ENCODE measurements around the gene CENPA. TPM values are rescaled to one million over a fixed set of nuclear protein-coding genes. Genes with fewer than 3 reads are reported as not detected.

CENPA gene
- total RNA-seq, 1 experiment from 2014 or later = 42.8 TPM

GRCh38 chr2:26767894-26768487, 17.9 kb upstream of the CENPA start:
- Histone ChIP-seq H3K9me3 (replicated peaks) (no peaks in the 10 kb centered on the region), H3K27me3 (replicated peaks) (no peaks in the 10 kb centered on the region), H3K36me3 (peaks cover 77% of the 10 kb centered on the region), H3K4me3 (no peak overlapping the region), H3K27ac (no peak overlapping the region), H3K4me1 (replicated peaks) (peaks cover 32% of the 10 kb centered on the region)
- no peak for DNase-seq (ENCODE audit: low read depth in 1 of 2, low spot score in 2 of 2)

DNA sequence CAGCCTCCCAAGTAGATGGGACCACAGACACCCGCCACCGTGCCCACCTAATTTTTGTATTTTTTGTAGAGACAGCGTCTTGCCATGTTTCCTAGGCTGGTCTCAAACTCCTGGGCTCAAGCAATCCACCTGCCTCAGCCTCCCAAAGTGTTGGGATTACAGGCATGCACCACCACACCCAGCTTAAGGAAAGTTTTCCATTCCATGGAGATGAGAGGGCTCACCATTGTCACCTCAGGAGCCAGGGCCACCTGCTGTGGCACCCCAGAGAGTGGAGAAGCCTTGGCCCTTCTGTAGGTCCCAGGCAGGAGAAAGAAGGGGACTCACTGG, 17.1 kb upstream of the CENPA start:
- H3K27me3 ChIP-seq (replicated peaks) = no peaks in the 10 kb centered on the region
- no peak overlapping the region for H3K27ac ChIP-seq
- DNase-seq (ENCODE audit: low read depth in 1 of 2, low spot score in 2 of 2) = no peak
- H3K4me3 ChIP-seq = no peak overlapping the region
- H3K36me3 ChIP-seq = peaks cover 79% of the 10 kb centered on the region
- peaks cover 26% of the 10 kb centered on the region for H3K4me1 ChIP-seq (replicated peaks)
- H3K9me3 ChIP-seq (replicated peaks) = no peaks in the 10 kb centered on the region

GRCh38 chr2:26769089-26769761, 16.6 kb upstream of the CENPA start:
- DNase-seq (ENCODE audit: low read depth in 1 of 2, low spot score in 2 of 2) = peak; percentile 31 to 61
- Histone ChIP-seq H3K4me1 (replicated peaks) (peaks cover 24% of the 10 kb centered on the region), H3K9me3 (replicated peaks) (no peaks in the 10 kb centered on the region), H3K27me3 (replicated peaks) (no peaks in the 10 kb centered on the region), H3K27ac (0 out of 2 replicates have a peak overlapping the region, but pooled peaks have one; percentile 9), H3K36me3 (peaks cover 81% of the 10 kb centered on the region), H3K4me3 (no peak overlapping the region)

GRCh38 chr2:26770986-26771586, 14.8 kb upstream of the CENPA start:
- H3K4me1 ChIP-seq (replicated peaks) = peaks cover 12% of the 10 kb centered on the region
- no peak overlapping the region for H3K4me3 ChIP-seq
- H3K9me3 ChIP-seq (replicated peaks) = no peaks in the 10 kb centered on the region
- no peak overlapping the region for H3K27ac ChIP-seq
- H3K27me3 ChIP-seq (replicated peaks) = no peaks in the 10 kb centered on the region
- H3K36me3 ChIP-seq = peaks cover 81% of the 10 kb centered on the region
- DNase-seq (ENCODE audit: low read depth in 1 of 2, low spot score in 2 of 2) = no peak

DNA sequence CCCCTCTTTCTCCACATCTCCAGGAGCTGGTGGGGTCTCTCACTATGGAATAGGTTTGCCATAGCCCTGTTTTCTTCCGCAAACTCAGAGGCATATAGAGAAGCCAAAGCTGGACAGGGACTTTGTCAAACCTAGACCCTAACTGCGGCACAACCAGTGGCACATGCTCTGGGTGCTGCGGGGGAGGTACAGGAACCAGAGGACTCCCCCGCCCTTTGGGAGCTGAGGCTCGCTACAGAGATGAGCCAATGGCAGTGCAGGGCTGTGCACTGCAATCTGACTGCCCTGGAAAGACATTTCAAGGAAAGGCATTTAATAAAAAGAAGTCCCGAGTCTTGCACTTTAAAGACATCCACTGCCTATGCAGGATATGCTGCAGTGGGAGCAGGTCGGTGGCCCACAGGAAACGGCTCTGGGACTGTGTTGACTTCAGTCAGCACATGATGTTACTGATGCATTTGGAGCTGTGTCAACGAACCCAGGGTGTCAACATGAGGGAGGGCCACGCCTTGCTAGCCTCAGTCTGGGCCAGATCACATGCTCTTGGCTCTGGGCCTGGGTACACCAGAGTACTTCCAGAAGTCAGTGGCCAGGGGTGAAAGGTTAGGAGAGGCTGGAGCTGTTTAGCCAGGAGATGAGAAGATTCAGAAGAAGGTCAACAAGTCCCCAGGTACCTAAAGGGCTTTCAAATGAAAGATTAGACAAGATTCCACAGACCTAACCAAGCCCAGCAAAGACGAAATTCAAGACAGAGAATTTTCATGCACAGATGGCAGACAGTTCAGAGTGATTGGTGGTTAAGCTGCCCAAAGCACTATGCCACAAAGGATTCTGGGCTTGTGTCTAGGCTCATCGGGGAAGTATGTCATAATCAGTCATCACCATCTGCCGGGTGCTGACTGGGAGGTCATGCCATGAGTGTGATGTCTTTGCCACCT, 13.5 kb upstream of the CENPA start:
- peaks cover 12% of the 10 kb centered on the region for H3K4me1 ChIP-seq (replicated peaks)
- H3K36me3 ChIP-seq = peaks cover 84% of the 10 kb centered on the region
- DNase-seq (ENCODE audit: low read depth in 1 of 2, low spot score in 2 of 2) = no peak
- H3K27me3 ChIP-seq (replicated peaks) = no peaks in the 10 kb centered on the region
- no peak overlapping the region for H3K27ac ChIP-seq
- H3K4me3 ChIP-seq = no peak overlapping the region
- H3K9me3 ChIP-seq (replicated peaks) = no peaks in the 10 kb centered on the region

DNA sequence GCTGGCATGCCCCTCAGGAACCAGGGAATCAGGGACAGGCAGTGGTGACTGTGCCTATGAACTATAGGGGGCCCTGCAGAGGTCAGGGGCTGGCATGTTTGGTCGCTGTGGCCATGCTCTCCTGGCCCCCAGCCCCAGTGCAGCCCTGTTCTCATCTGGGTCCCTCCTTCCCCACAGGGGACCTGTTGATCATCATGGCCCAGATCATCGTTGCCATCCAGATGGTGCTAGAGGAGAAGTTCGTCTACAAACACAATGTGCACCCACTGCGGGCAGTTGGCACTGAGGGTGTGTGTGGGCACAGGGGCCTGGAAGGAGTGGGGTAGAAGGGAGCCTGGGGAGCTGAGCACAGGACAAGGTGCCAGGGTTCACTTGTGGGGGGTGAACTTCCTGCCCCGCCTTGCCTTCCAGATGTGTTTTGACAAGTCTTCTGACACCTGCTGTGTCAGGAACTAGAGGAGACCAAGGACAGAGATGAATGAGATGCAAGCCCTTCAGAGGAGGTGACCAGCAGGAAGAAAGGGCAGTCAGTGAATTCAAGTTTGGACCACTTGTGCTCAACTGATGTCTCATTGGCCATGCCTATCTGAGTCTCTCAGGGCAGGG, 9.6 kb upstream of the CENPA start:
- no peak overlapping the region for H3K4me3 ChIP-seq
- no peaks in the 10 kb centered on the region for H3K27me3 ChIP-seq (replicated peaks)
- peaks cover 90% of the 10 kb centered on the region for H3K36me3 ChIP-seq
- no peaks in the 10 kb centered on the region for H3K9me3 ChIP-seq (replicated peaks)
- peaks cover 1% of the 10 kb centered on the region; the same call in 1 of the 2 replicates for H3K4me1 ChIP-seq (replicated peaks)
- DNase-seq (ENCODE audit: low read depth in 1 of 2, low spot score in 2 of 2) = no peak
- no peak overlapping the region for H3K27ac ChIP-seq

DNA sequence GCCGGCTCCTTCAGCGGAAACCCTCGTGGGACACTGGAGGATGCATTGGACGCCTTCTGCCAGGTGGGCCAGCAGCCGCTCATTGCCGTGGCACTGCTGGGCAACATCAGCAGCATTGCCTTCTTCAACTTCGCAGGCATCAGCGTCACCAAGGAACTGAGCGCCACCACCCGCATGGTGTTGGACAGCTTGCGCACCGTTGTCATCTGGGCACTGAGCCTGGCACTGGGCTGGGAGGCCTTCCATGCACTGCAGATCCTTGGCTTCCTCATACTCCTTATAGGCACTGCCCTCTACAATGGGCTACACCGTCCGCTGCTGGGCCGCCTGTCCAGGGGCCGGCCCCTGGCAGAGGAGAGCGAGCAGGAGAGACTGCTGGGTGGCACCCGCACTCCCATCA, 7.8 kb upstream of the CENPA start:
- H3K4me1 ChIP-seq (replicated peaks) = no peaks in the 10 kb centered on the region
- no peaks in the 10 kb centered on the region for H3K27me3 ChIP-seq (replicated peaks)
- no peak overlapping the region for H3K27ac ChIP-seq
- no peaks in the 10 kb centered on the region for H3K9me3 ChIP-seq (replicated peaks)
- H3K36me3 ChIP-seq = peaks cover 80% of the 10 kb centered on the region
- DNase-seq (ENCODE audit: low read depth in 1 of 2, low spot score in 2 of 2) = no peak
- H3K4me3 ChIP-seq = no peak overlapping the region

GRCh38 chr2:26778507-26778906, 7.3 kb upstream of the CENPA start:
- no peak for DNase-seq (ENCODE audit: low read depth in 1 of 2, low spot score in 2 of 2)

DNA sequence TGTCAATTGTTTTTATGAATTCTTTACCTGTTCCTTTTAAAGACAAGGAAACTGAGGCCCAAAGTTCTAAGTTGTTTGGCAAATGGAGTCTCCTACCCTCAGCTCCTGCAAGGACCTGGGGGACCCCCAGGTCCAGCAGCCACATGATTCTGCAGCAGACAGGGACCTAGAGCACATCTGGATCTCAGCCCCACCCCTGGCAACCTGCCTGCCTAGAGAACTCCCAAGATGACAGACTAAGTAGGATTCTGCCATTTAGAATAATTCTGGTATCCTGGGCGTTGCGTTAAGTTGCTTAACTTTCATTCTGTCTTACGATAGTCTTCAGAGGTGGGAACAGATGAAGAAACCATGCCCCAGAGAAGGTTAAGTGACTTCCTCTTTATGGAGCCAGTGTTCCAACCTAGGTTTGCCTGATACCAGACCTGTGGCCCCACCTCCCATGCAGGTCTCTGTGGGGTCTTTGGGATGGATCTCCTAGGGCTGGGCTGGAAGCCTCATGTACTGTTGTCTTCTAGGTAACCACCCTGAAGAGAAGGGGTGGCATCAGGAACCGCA, 5.6 kb upstream of the CENPA start:
- H3K4me3 ChIP-seq = no peak overlapping the region
- DNase-seq (ENCODE audit: low read depth in 1 of 2, low spot score in 2 of 2) = no peak
- no peaks in the 10 kb centered on the region for H3K27me3 ChIP-seq (replicated peaks)
- H3K4me1 ChIP-seq (replicated peaks) = peaks cover 5% of the 10 kb centered on the region; the same call in 1 of the 2 replicates
- no peak overlapping the region for H3K27ac ChIP-seq
- no peaks in the 10 kb centered on the region for H3K9me3 ChIP-seq (replicated peaks)
- peaks cover 65% of the 10 kb centered on the region for H3K36me3 ChIP-seq

More at GRCh38 chr2:26778507-26778906, 7.3 kb upstream of the CENPA start:
- Histone ChIP-seq H3K27me3 (replicated peaks) (no peaks in the 10 kb centered on the region), H3K36me3 (peaks cover 80% of the 10 kb centered on the region), H3K9me3 (replicated peaks) (no peaks in the 10 kb centered on the region), H3K4me3 (no peak overlapping the region), H3K4me1 (replicated peaks) (no peaks in the 10 kb centered on the region), H3K27ac (no peak overlapping the region)

- peaks cover 46% of the 10 kb centered on the region for H3K36me3 ChIP-seq
- H3K4me1 ChIP-seq (replicated peaks) = peaks cover 18% of the 10 kb centered on the region
- no peak overlapping the region for H3K4me3 ChIP-seq
- no peak overlapping the region for H3K27ac ChIP-seq
- H3K9me3 ChIP-seq (replicated peaks) = no peaks in the 10 kb centered on the region
- H3K27me3 ChIP-seq (replicated peaks) = no peaks in the 10 kb centered on the region
- no peak for DNase-seq (ENCODE audit: low read depth in 1 of 2, low spot score in 2 of 2)
These were observed 2.8 kb upstream of the CENPA start for GRCh38 chr2:26782876-26783704.

GRCh38 chr2:26784570-26785234, 1.2 kb upstream of the CENPA start:
- Histone ChIP-seq H3K9me3 (replicated peaks) (no peaks in the 10 kb centered on the region), H3K27me3 (replicated peaks) (no peaks in the 10 kb centered on the region), H3K4me3 (no peak overlapping the region), H3K36me3 (peaks cover 44% of the 10 kb centered on the region), H3K27ac (peak overlapping the region; percentile 28), H3K4me1 (replicated peaks) (peaks cover 18% of the 10 kb centered on the region)
- DNase-seq (ENCODE audit: low read depth in 1 of 2, low spot score in 2 of 2) = no peak
